RWPE1 (cell line): ENCODE data around the gene RASSF7.

Experiments used
- CTCF ChIA-PET: fragments of 350-600 bp; sonication (Branson Sonifier 250); formaldehyde crosslinking; extraction: SDS; loops from one replicate; lab custom pipeline; 2021; lab: Yijun Ruan, JAX
- POLR2A ChIA-PET: fragments of 400-600 bp; formaldehyde crosslinking; extraction: SDS; loops from one replicate; lab custom pipeline; 2020; ENCODE audit warnings: antibody characterized with exemption; ENCODE audit not compliant: low non-redundant PET; lab: Yijun Ruan, JAX
- DNase-seq: peaks from one replicate; pipeline ENCODE4 v3.0.0; 2012; ENCODE audit warnings: low spot score
- H3K27ac ChIP-seq: fragments of 450-650 bp; 2 replicates; pipeline ENCODE4 v1.5.1; 2017
- CTCF ChIP-seq: fragments of 450-650 bp; conservative IDR thresholded peaks from 2 replicates; pipeline ENCODE4 v1.5.1; 2017; ENCODE audit warnings: low read depth, mild to moderate bottlenecking

RASSF7 gene

GRCh38 chr11:596374-596773, 35.6 kb downstream of the RASSF7 start:
- ChIA-PET CTCF (interaction anchor here (0.6 kb wide), 1 partner anchor 85 kb away, joined by 4 read pairs; no protein-coding TSS in a partner anchor), POLR2A (no interaction called here)
- DNase-seq: no peak
- TF ChIP-seq CTCF: no peak
- H3K27ac ChIP-seq: no peak overlapping the region; the same call in none of the 2 replicates

- DNase-seq: no peak
- CTCF ChIA-PET: no interaction called here
Measured at GRCh38 chr11:597166-597725, 36.5 kb downstream of the RASSF7 start.

GRCh38 chr11:598005-598680, 37.4 kb downstream of the RASSF7 start:
- no peak for TF ChIP-seq CTCF
- DNase-seq: no peak
- H3K27ac ChIP-seq: no peak overlapping the region
- ChIA-PET POLR2A (no interaction called here), CTCF (no interaction called here)

More at GRCh38 chr11:597166-597725, 36.5 kb downstream of the RASSF7 start:
- H3K27ac ChIP-seq: peak overlapping the region; percentile 2; the same call in 1 of the 2 replicates
- TF ChIP-seq CTCF: no peak
- POLR2A ChIA-PET: no interaction called here

- TF ChIP-seq CTCF: no peak
- CTCF ChIA-PET: no interaction called here
- H3K27ac ChIP-seq: peak overlapping the region; percentile 30
- POLR2A ChIA-PET: no interaction called here
- DNase-seq: no peak
Measured at GRCh38 chr11:601573-602245, 40.9 kb downstream of the RASSF7 start.

GRCh38 chr11:603154-603553, 42.4 kb downstream of the RASSF7 start:
- TF ChIP-seq CTCF: no peak
- ChIA-PET POLR2A (no interaction called here), CTCF (interaction anchor here (0.7 to 0.8 kb wide), 3 partner anchors 9 to 121 kb away, joined by 3 to 4 read pairs (median 3); no protein-coding TSS in a partner anchor)
- peak overlapping the region; percentile 38 for H3K27ac ChIP-seq
- no peak for DNase-seq

GRCh38 chr11:605286-606129, 44.7 kb downstream of the RASSF7 start:
- no peak for DNase-seq
- H3K27ac ChIP-seq: peak overlapping the region; percentile 79
- no peak for TF ChIP-seq CTCF
- ChIA-PET POLR2A (no interaction called here), CTCF (no interaction called here)
